Neural progenitor cell (in vitro differentiated cells): ENCODE measurements around the gene EP400.

Source experiments
- EZH2phosphoT487 ChIP-seq: fragments of 200-600 bp; sonication (generic); IDR thresholded peaks from 2 replicates; pipeline ENCODE4 v1.6.1; 2017; ENCODE audit warnings: antibody characterized with exemption
- TF ChIP-seq, protein P1 (sequence below): fragments of 200-600 bp; sonication (generic); IDR thresholded peaks from 2 replicates; pipeline ENCODE4 v1.5.1; 2017; ENCODE audit warnings: antibody characterized with exemption, mild to moderate bottlenecking

DNA sequence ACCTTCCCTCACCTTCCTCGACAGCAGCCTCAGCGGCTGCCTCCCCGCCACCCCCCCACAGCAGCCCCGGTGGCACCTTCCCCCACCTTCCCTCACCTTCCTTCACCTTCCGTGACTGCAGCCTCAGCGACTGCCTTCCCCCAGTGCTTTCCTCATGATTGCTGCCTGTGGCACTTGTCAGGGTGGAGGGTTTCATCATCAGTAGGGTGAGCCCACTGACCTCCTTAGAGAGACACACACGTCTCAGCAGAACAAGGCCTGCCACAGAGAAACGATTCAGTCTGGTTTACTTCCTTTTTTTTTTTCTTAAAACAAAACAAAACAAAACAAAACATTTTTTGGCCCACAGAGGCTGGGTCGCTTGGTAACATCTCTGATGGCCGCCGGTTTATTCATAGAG is 75.0 kb downstream of the EP400 start:
- no peak for TF ChIP-seq EZH2phosphoT487
- TF ChIP-seq, protein P1, sequence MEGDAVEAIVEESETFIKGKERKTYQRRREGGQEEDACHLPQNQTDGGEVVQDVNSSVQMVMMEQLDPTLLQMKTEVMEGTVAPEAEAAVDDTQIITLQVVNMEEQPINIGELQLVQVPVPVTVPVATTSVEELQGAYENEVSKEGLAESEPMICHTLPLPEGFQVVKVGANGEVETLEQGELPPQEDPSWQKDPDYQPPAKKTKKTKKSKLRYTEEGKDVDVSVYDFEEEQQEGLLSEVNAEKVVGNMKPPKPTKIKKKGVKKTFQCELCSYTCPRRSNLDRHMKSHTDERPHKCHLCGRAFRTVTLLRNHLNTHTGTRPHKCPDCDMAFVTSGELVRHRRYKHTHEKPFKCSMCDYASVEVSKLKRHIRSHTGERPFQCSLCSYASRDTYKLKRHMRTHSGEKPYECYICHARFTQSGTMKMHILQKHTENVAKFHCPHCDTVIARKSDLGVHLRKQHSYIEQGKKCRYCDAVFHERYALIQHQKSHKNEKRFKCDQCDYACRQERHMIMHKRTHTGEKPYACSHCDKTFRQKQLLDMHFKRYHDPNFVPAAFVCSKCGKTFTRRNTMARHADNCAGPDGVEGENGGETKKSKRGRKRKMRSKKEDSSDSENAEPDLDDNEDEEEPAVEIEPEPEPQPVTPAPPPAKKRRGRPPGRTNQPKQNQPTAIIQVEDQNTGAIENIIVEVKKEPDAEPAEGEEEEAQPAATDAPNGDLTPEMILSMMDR = no peak
